ENCODE measurements around the gene CDYL.

The CDYL gene

GRCh38 chr6:4891141-4891540 lies 114.9 kb downstream of the CDYL start:
- Histone ChIP-seq H3K36me3 (ENCODE audit: control insufficient read depth in 4 of 4, insufficient read depth in 4 of 4, low read length in 3 of 4) (peaks cover 2 to 36% (median 24%) of the 10 kb centered on the region in 4 experiments), H3K4me3 (ENCODE audit: control insufficient read depth in 1 of 7, extremely low read depth in 1 of 7, insufficient read depth in 4 of 7, low read depth in 2 of 7, low read length in 6 of 7) (no peak overlapping the region), H3K4me1 (ENCODE audit: control extremely low read depth in 1 of 4, control insufficient read depth in 4 of 4, insufficient read depth in 4 of 4, low read length in 3 of 4) (peaks cover 0 to 4% (median 2%) of the 10 kb centered on the region in 4 experiments), H3K27ac (ENCODE audit: insufficient read depth in 1 of 2, low read depth in 1 of 2, low read length in 2 of 2, poor library complexity in 1 of 2, severe bottlenecking in 2 of 2) (no peak overlapping the region), H3K27me3 (replicated peaks in 2 of 5; ENCODE audit: control insufficient read depth in 4 of 5, insufficient read depth in 5 of 5, low read length in 4 of 5) (no peaks in the 10 kb centered on the region), H3K9me3 (ENCODE audit: control extremely low read depth in 1 of 5, control insufficient read depth in 4 of 5, insufficient read depth in 2 of 5, low read depth in 1 of 5, low read length in 4 of 5) (peaks cover 0 to 3% (median 2%) of the 10 kb centered on the region in 5 experiments)
- ChIA-PET POLR2A (no interaction called here), CTCF (no interaction called here)
- DNase-seq, result no peak
- WGBS (ENCODE audit: insufficient coverage), result 100% methylated on average over 3 of the region's 6 CpGs

- Histone ChIP-seq H3K9me3 (ENCODE audit: control extremely low read depth in 1 of 5, control insufficient read depth in 4 of 5, insufficient read depth in 2 of 5, low read depth in 1 of 5, low read length in 4 of 5) (peaks cover 0 to 2% (median 0%) of the 10 kb centered on the region in 5 experiments), H3K36me3 (ENCODE audit: control insufficient read depth in 4 of 4, insufficient read depth in 4 of 4, low read length in 3 of 4) (peaks cover 2 to 46% (median 30%) of the 10 kb centered on the region in 4 experiments), H3K27ac (ENCODE audit: insufficient read depth in 1 of 2, low read depth in 1 of 2, low read length in 2 of 2, poor library complexity in 1 of 2, severe bottlenecking in 2 of 2) (no peak overlapping the region), H3K27me3 (replicated peaks in 2 of 5; ENCODE audit: control insufficient read depth in 4 of 5, insufficient read depth in 5 of 5, low read length in 4 of 5) (no peaks in the 10 kb centered on the region), H3K4me1 (ENCODE audit: control extremely low read depth in 1 of 4, control insufficient read depth in 4 of 4, insufficient read depth in 4 of 4, low read length in 3 of 4) (peaks cover 0 to 4% (median 2%) of the 10 kb centered on the region in 4 experiments), H3K4me3 (ENCODE audit: control insufficient read depth in 1 of 7, extremely low read depth in 1 of 7, insufficient read depth in 4 of 7, low read depth in 2 of 7, low read length in 6 of 7) (no peak overlapping the region)
- ChIA-PET POLR2A (no interaction called here), CTCF (interaction anchor here (1.0 kb wide), 1 partner anchor 10 kb away, joined by 5 read pairs; no protein-coding TSS in a partner anchor)
- WGBS (ENCODE audit: insufficient coverage), result 94% methylated on average over 19 of the region's 20 CpGs
- no peak for DNase-seq
Measured at GRCh38 chr6:4892785-4893485, 116.7 kb downstream of the CDYL start.

DNA sequence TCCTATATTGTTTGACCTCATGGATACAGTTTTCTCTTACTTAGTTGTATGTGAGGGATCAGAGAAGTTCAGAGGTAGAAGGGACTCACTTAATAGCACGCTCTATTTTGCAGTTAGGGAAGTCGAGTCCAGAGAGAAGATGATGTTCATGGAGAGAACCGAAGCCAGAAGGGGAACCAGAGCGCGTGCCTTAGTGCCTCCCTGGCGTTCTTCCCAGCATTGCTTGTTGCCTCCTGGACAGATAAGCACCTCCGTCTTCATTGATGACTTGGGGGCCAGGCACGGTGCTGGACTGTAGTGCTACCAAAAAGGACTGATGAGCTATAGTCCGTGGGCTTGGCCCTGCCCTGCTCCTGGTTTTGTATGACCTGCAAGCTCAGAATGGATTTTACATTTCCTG lies 117.8 kb downstream of the CDYL start:
- CTCF ChIA-PET, result no interaction called here
- no peak overlapping the region for H3K4me3 ChIP-seq (ENCODE audit: control insufficient read depth in 1 of 7, extremely low read depth in 1 of 7, insufficient read depth in 4 of 7, low read depth in 2 of 7, low read length in 6 of 7)
- H3K9me3 ChIP-seq (ENCODE audit: control extremely low read depth in 1 of 5, control insufficient read depth in 4 of 5, insufficient read depth in 2 of 5, low read depth in 1 of 5, low read length in 4 of 5), result peaks cover 0 to 7% (median 4%) of the 10 kb centered on the region in 5 experiments
- H3K36me3 ChIP-seq (ENCODE audit: control insufficient read depth in 4 of 4, insufficient read depth in 4 of 4, low read length in 3 of 4), result peaks cover 10 to 58% (median 40%) of the 10 kb centered on the region in 4 experiments
- POLR2A ChIA-PET, result interaction anchor here (0.6 kb wide), 2 partner anchors 97 to 168 kb away, joined by 3 to 9 read pairs; no protein-coding TSS in a partner anchor
- peaks cover 0 to 4% (median 2%) of the 10 kb centered on the region in 4 experiments for H3K4me1 ChIP-seq (ENCODE audit: control extremely low read depth in 1 of 4, control insufficient read depth in 4 of 4, insufficient read depth in 4 of 4, low read length in 3 of 4)
- H3K27me3 ChIP-seq (replicated peaks in 2 of 5; ENCODE audit: control insufficient read depth in 4 of 5, insufficient read depth in 5 of 5, low read length in 4 of 5), result no peaks in the 10 kb centered on the region
- 98% methylated on average over 9 of the region's 9 CpGs for WGBS (ENCODE audit: insufficient coverage)
- no peak overlapping the region for H3K27ac ChIP-seq (ENCODE audit: insufficient read depth in 1 of 2, low read depth in 1 of 2, low read length in 2 of 2, poor library complexity in 1 of 2, severe bottlenecking in 2 of 2)
- DNase-seq, result no peak

GRCh38 chr6:4895971-4896370 lies 119.8 kb downstream of the CDYL start:
- WGBS (ENCODE audit: insufficient coverage), result 96% methylated on average over 4 of the region's 5 CpGs

GRCh38 chr6:4896401-4896800 lies 120.2 kb downstream of the CDYL start:
- WGBS (ENCODE audit: insufficient coverage), result 95% methylated on average over 6 of the region's 8 CpGs
- no peak overlapping the region for H3K4me3 ChIP-seq (ENCODE audit: control insufficient read depth in 1 of 7, extremely low read depth in 1 of 7, insufficient read depth in 4 of 7, low read depth in 2 of 7, low read length in 6 of 7)
- peaks cover 10 to 64% (median 44%) of the 10 kb centered on the region in 4 experiments for H3K36me3 ChIP-seq (ENCODE audit: control insufficient read depth in 4 of 4, insufficient read depth in 4 of 4, low read length in 3 of 4)
- DNase-seq, result no peak
- no peak overlapping the region for H3K27ac ChIP-seq (ENCODE audit: insufficient read depth in 1 of 2, low read depth in 1 of 2, low read length in 2 of 2, poor library complexity in 1 of 2, severe bottlenecking in 2 of 2)
- H3K27me3 ChIP-seq (replicated peaks in 2 of 5; ENCODE audit: control insufficient read depth in 4 of 5, insufficient read depth in 5 of 5, low read length in 4 of 5), result no peaks in the 10 kb centered on the region
- peaks cover 0 to 16% (median 4%) of the 10 kb centered on the region in 5 experiments for H3K9me3 ChIP-seq (ENCODE audit: control extremely low read depth in 1 of 5, control insufficient read depth in 4 of 5, insufficient read depth in 2 of 5, low read depth in 1 of 5, low read length in 4 of 5)
- POLR2A ChIA-PET, result no interaction called here
- CTCF ChIA-PET, result interaction anchor here (0.7 to 2.2 kb wide), 3 partner anchors 11 to 40 kb away, joined by 3 to 8 read pairs (median 3); no protein-coding TSS in a partner anchor
- peaks cover 0 to 2% (median 0%) of the 10 kb centered on the region in 4 experiments for H3K4me1 ChIP-seq (ENCODE audit: control extremely low read depth in 1 of 4, control insufficient read depth in 4 of 4, insufficient read depth in 4 of 4, low read length in 3 of 4)

More at GRCh38 chr6:4895971-4896370, 119.8 kb downstream of the CDYL start:
- Histone ChIP-seq H3K36me3 (ENCODE audit: control insufficient read depth in 4 of 4, insufficient read depth in 4 of 4, low read length in 3 of 4) (peaks cover 10 to 64% (median 44%) of the 10 kb centered on the region in 4 experiments), H3K9me3 (ENCODE audit: control extremely low read depth in 1 of 5, control insufficient read depth in 4 of 5, insufficient read depth in 2 of 5, low read depth in 1 of 5, low read length in 4 of 5) (peaks cover 0 to 16% (median 4%) of the 10 kb centered on the region in 5 experiments), H3K4me1 (ENCODE audit: control extremely low read depth in 1 of 4, control insufficient read depth in 4 of 4, insufficient read depth in 4 of 4, low read length in 3 of 4) (peaks cover 0 to 2% (median 0%) of the 10 kb centered on the region in 4 experiments), H3K27ac (ENCODE audit: insufficient read depth in 1 of 2, low read depth in 1 of 2, low read length in 2 of 2, poor library complexity in 1 of 2, severe bottlenecking in 2 of 2) (no peak overlapping the region), H3K4me3 (ENCODE audit: control insufficient read depth in 1 of 7, extremely low read depth in 1 of 7, insufficient read depth in 4 of 7, low read depth in 2 of 7, low read length in 6 of 7) (no peak overlapping the region), H3K27me3 (replicated peaks in 2 of 5; ENCODE audit: control insufficient read depth in 4 of 5, insufficient read depth in 5 of 5, low read length in 4 of 5) (no peaks in the 10 kb centered on the region)
- CTCF ChIA-PET, result interaction anchor here (0.7 to 2.2 kb wide), 2 partner anchors 12 to 40 kb away, joined by 3 to 8 read pairs; no protein-coding TSS in a partner anchor
- no peak for DNase-seq
- POLR2A ChIA-PET, result no interaction called here

DNA sequence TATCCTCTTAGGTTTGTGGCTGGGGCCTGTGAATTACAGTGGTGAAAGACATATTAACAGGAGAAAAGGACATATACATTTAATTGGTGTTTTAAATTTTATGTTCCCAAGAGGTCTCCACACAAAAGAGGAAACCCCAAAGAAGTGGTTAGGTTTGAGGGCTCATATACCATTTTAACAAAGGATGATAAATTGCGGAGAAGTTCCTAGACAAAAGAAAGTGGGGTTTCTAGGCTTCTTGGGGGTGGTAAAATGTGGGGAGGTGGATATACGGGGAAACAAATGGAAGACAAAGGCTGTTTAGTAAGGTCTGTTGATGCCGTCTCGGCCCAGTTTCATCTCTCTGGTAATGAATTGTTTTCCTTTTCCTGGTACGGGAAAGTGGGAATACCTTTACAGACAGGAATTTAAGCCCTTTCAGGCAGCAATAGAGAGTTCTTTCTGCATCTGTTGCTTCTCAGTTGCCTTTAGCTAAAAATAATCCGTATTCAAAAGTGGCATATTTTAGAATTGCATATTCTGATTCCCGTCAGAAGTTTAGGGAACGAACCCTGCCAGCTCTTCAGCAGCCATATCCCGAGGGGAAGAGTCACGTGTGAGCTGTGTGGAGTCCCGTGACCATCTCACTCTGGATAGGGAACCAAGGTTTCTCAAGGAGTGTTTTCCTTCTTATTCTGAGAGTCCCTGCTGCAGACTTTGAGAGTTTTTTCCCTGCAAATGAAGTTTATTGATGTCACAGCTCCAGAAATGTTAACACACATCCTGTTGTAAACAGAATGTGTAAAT lies 123.2 kb downstream of the CDYL start:
- H3K9me3 ChIP-seq (ENCODE audit: control extremely low read depth in 1 of 5, control insufficient read depth in 4 of 5, insufficient read depth in 2 of 5, low read depth in 1 of 5, low read length in 4 of 5), result peaks cover 0 to 16% (median 4%) of the 10 kb centered on the region in 5 experiments
- 98% methylated on average over 11 of the region's 11 CpGs for WGBS (ENCODE audit: insufficient coverage)
- H3K27me3 ChIP-seq (replicated peaks in 2 of 5; ENCODE audit: control insufficient read depth in 4 of 5, insufficient read depth in 5 of 5, low read length in 4 of 5), result no peaks in the 10 kb centered on the region
- CTCF ChIA-PET, result interaction anchor here (0.7 kb wide), 1 partner anchor 15 kb away, joined by 3 read pairs; no protein-coding TSS in a partner anchor
- peaks cover 0 to 11% (median under 1%) of the 10 kb centered on the region in 4 experiments for H3K4me1 ChIP-seq (ENCODE audit: control extremely low read depth in 1 of 4, control insufficient read depth in 4 of 4, insufficient read depth in 4 of 4, low read length in 3 of 4)
- POLR2A ChIA-PET, result no interaction called here
- peaks cover 11 to 56% (median 29%) of the 10 kb centered on the region in 4 experiments for H3K36me3 ChIP-seq (ENCODE audit: control insufficient read depth in 4 of 4, insufficient read depth in 4 of 4, low read length in 3 of 4)
- no peak overlapping the region for H3K4me3 ChIP-seq (ENCODE audit: control insufficient read depth in 1 of 7, extremely low read depth in 1 of 7, insufficient read depth in 4 of 7, low read depth in 2 of 7, low read length in 6 of 7)
- no peak for DNase-seq
- no peak overlapping the region for H3K27ac ChIP-seq (ENCODE audit: insufficient read depth in 1 of 2, low read depth in 1 of 2, low read length in 2 of 2, poor library complexity in 1 of 2, severe bottlenecking in 2 of 2)

Measured in common myeloid progenitor, CD34-positive (primary cell).